ENCODE data around the gene ATXN7. TPM values are rescaled to one million over a fixed set of nuclear protein-coding genes. Genes with fewer than 3 reads are reported as not detected.

ATXN7 gene
- total RNA-seq, 1 donor from 2014 or later, result 46.7 TPM

DNA sequence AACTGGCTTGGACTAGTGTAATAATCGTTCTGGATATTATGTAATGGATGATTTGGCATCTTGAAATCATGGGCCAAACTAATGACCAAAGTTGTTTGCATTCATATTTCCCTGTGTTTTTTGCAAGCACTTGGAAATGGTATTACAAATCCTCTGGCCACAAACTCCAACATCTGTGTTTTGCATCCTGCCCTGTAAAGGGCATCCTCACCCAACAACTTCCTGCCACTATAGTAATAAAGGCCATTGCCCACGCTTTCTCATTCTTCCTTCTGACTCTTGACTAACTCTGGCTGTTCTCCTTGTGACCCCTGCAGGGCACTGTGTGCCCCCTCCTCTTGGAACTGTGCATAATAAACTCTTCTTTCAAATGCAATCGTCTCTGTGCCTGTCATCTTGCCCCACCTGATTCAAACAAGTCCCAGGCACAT lies 185.0 kb downstream of the ATXN7 start:
- no peak for ATAC-seq (ENCODE audit: low read depth)
- H3K9me3 Mint-ChIP-seq, result no peaks in the 10 kb centered on the region
- TF ChIP-seq, protein P1, sequence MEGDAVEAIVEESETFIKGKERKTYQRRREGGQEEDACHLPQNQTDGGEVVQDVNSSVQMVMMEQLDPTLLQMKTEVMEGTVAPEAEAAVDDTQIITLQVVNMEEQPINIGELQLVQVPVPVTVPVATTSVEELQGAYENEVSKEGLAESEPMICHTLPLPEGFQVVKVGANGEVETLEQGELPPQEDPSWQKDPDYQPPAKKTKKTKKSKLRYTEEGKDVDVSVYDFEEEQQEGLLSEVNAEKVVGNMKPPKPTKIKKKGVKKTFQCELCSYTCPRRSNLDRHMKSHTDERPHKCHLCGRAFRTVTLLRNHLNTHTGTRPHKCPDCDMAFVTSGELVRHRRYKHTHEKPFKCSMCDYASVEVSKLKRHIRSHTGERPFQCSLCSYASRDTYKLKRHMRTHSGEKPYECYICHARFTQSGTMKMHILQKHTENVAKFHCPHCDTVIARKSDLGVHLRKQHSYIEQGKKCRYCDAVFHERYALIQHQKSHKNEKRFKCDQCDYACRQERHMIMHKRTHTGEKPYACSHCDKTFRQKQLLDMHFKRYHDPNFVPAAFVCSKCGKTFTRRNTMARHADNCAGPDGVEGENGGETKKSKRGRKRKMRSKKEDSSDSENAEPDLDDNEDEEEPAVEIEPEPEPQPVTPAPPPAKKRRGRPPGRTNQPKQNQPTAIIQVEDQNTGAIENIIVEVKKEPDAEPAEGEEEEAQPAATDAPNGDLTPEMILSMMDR (IDR thresholded peaks at IDR 0.05), result no peak
- H3K4me1 Mint-ChIP-seq, result peaks cover 4% of the 10 kb centered on the region
- H3K27ac Mint-ChIP-seq, result no peak overlapping the region
- intact Hi-C loops (cut with micrococcal nuclease), result no loop called here
- H3K36me3 Mint-ChIP-seq (ENCODE audit: low read depth), result no peaks in the 10 kb centered on the region
- H3K27me3 Mint-ChIP-seq, result peaks cover 11% of the 10 kb centered on the region
- CTCF ChIA-PET, result no interaction called here
- POLR2A ChIA-PET, result no interaction called here
- no peak overlapping the region for H3K4me3 Mint-ChIP-seq
- no peak for DNase-seq

DNA sequence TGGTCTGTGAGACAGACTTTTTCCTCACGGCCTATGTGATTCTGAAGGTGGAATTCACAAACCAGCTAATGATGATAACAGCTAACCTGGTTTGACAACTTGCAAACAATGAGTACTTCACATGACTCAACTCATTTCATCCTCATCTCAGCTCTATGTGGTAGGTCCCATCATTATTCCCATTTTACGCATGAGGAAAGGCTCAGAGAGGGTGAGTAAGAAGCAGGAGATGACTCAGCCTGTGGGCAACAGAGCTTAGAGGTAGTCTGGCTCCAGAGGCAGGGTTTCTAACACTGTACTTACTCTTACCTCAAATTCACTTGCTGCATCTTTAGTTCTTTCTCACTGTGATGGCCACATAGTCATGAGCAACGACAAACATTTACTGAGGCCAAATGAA lies 185.5 kb downstream of the ATXN7 start:
- ATAC-seq (ENCODE audit: low read depth) (no peak), DNase-seq (no peak)
- H3K27ac Mint-ChIP-seq, result no peak overlapping the region
- peaks cover 11% of the 10 kb centered on the region for H3K27me3 Mint-ChIP-seq
- peaks cover 4% of the 10 kb centered on the region for H3K4me1 Mint-ChIP-seq
- no peaks in the 10 kb centered on the region for H3K36me3 Mint-ChIP-seq (ENCODE audit: low read depth)
- ChIA-PET POLR2A (no interaction called here), CTCF (no interaction called here)
- intact Hi-C loops (cut with micrococcal nuclease), result no loop called here
- TF ChIP-seq, protein P1 (IDR thresholded peaks at IDR 0.05), result no peak
- no peak overlapping the region for H3K4me3 Mint-ChIP-seq
- no peaks in the 10 kb centered on the region for H3K9me3 Mint-ChIP-seq

DNA sequence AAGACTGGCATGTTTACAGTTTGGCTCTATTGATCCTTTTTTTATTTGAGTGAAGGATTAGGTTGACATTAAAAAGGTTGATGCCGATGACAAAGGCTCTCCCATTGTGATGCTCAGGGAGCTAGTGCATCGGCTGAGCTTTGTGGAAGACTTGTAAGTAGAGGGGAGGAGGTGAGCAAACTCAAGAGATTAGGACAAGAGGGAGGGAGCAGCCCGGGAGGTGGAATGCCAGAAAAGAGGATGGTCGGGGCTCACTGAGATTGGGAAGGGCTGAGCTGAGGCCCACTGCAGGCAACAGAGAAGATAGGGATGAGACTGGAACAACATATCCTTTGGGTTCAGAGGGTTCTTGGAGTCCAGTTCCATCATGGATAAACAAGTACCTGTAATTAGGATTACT lies 186.2 kb downstream of the ATXN7 start:
- POLR2A ChIA-PET, result no interaction called here
- CTCF ChIA-PET, result no interaction called here
- no peak for ATAC-seq (ENCODE audit: low read depth)
- Mint-ChIP-seq H3K4me1 (peaks cover 4% of the 10 kb centered on the region), H3K9me3 (no peaks in the 10 kb centered on the region), H3K27me3 (peaks cover 12% of the 10 kb centered on the region), H3K4me3 (no peak overlapping the region), H3K27ac (no peak overlapping the region), H3K36me3 (ENCODE audit: low read depth) (no peaks in the 10 kb centered on the region)
- TF ChIP-seq, protein P1 (IDR thresholded peaks at IDR 0.05), result no peak
- no peak for DNase-seq
- intact Hi-C loops (cut with micrococcal nuclease), result no loop called here

Other genes starting within 250 kb of the ATXN7 start
- gene SNTN, start 211.2 kb upstream of the ATXN7 start, total RNA-seq, result not detected in 2 replicates
- gene C3orf49, start 44.6 kb upstream of the ATXN7 start, total RNA-seq, result not detected in 2 replicates
- 50.2 and 53.8 TPM in 2 replicates for gene THOC7, start 62 bp upstream of the ATXN7 start, total RNA-seq
- gene SCAANT1, start 48.5 kb downstream of the ATXN7 start, total RNA-seq, result not detected in 2 replicates
- gene PSMD6, start 159.6 kb downstream of the ATXN7 start, total RNA-seq, result 88.9 and 91.4 TPM in 2 replicates